ENCODE data around the gene SMARCC2. TPM values are rescaled to one million over a fixed set of nuclear protein-coding genes. Genes with fewer than 3 reads are reported as not detected.
"Not testable (repeated sequence)": the region's sequence is repeated elsewhere in the genome, so short reads cannot be mapped to it uniquely, and the experiment has no call there.

Gene SMARCC2
- total and polyA plus RNA-seq, 8 donors = 84.3 to 139 (median 118) TPM

- ATAC-seq = peak; percentile 84
- H3K9me3 ChIP-seq = no peaks in the 10 kb centered on the region
Measured at GRCh38 chr12:56117778-56118687, 71.2 kb downstream of the SMARCC2 start, which contains the start of gene ZC3H10. ZC3H10 (plus strand) TSS chr12:56118266; CDS start chr12:56120563, 2,297 bp downstream.

DNA sequence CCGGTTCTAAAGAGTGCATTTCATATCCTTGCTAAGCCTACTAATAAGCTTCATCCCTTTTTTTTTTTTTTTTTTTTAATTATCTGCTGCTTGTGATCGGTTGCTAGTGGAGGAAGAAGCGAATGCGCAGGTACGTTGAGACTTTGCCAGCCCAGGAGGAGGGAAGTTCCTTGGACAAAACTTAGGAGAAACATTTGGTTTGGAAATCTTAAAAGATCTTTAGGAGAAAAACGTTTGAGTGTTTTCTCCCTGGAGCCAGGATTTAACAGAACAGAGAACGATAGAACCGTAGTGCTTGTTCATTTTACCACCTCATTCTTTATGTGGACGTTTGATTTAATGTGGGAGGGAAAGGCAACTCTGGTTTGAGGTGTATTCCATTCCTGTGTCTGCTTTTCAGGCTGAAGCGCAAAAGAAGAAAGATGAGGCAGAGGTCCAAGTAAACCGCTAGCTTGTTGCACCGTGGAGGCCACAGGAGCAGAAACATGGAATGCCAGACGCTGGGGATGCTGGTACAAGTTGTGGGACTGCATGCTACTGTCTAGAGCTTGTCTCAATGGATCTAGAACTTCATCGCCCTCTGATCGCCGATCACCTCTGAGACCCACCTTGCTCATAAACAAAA is 72.1 kb downstream of the SMARCC2 start:
- Histone ChIP-seq H3K4me1 (peaks cover 15 to 33% of the 10 kb centered on the region in 2 donors), H3K27ac (peak overlapping the region; percentile 95), H3K36me3 (peaks cover 0 to 47% of the 10 kb centered on the region in 2 donors), H3K4me3 (peak overlapping the region; percentile 56 to 66)
- DNase-seq; intact Hi-C loops (cut with DNase I); ATAC-seq; H3K27me3 ChIP-seq; H3K9me3 ChIP-seq: not testable (repeated sequence)

More at GRCh38 chr12:56117778-56118687, 71.2 kb downstream of the SMARCC2 start, which contains the start of gene ZC3H10:
- peak; percentile 98 to 100 (median 98) for DNase-seq
- Histone ChIP-seq H3K27me3 (no peaks in the 10 kb centered on the region), H3K36me3 (peaks cover 0 to 40% of the 10 kb centered on the region in 2 donors), H3K4me1 (peaks cover 15 to 38% of the 10 kb centered on the region in 2 donors), H3K4me3 (peak within 1 kb of the TSS; percentile 56 to 66), H3K27ac (peak within 1 kb of the TSS; percentile 95)
- TF ChIP-seq, protein P1, sequence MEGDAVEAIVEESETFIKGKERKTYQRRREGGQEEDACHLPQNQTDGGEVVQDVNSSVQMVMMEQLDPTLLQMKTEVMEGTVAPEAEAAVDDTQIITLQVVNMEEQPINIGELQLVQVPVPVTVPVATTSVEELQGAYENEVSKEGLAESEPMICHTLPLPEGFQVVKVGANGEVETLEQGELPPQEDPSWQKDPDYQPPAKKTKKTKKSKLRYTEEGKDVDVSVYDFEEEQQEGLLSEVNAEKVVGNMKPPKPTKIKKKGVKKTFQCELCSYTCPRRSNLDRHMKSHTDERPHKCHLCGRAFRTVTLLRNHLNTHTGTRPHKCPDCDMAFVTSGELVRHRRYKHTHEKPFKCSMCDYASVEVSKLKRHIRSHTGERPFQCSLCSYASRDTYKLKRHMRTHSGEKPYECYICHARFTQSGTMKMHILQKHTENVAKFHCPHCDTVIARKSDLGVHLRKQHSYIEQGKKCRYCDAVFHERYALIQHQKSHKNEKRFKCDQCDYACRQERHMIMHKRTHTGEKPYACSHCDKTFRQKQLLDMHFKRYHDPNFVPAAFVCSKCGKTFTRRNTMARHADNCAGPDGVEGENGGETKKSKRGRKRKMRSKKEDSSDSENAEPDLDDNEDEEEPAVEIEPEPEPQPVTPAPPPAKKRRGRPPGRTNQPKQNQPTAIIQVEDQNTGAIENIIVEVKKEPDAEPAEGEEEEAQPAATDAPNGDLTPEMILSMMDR (IDR thresholded peaks at IDR 0.05) = peak in 1 of 2 donors; percentile 45
- intact Hi-C loops (cut with DNase I) = no loop called here

GRCh38 chr12:56116267-56117081 is 72.8 kb downstream of the SMARCC2 start, which contains the start of gene RPL41:
RPL41 (plus strand) TSS chr12:56116633.
- Histone ChIP-seq H3K4me1 (peaks cover 15 to 32% of the 10 kb centered on the region in 2 donors), H3K4me3 (peak within 1 kb of the TSS; percentile 56 to 66), H3K27me3 (no peaks in the 10 kb centered on the region), H3K27ac (peak within 1 kb of the TSS; percentile 95), H3K9me3 (no peaks in the 10 kb centered on the region), H3K36me3 (peaks cover 0 to 47% of the 10 kb centered on the region in 2 donors)
- TF ChIP-seq, protein P1 (IDR thresholded peaks at IDR 0.05) = no peak
- intact Hi-C loops (cut with DNase I) = no loop called here
- ATAC-seq (peak; percentile 72), DNase-seq (peak; percentile 93 to 99 (median 96))

DNA sequence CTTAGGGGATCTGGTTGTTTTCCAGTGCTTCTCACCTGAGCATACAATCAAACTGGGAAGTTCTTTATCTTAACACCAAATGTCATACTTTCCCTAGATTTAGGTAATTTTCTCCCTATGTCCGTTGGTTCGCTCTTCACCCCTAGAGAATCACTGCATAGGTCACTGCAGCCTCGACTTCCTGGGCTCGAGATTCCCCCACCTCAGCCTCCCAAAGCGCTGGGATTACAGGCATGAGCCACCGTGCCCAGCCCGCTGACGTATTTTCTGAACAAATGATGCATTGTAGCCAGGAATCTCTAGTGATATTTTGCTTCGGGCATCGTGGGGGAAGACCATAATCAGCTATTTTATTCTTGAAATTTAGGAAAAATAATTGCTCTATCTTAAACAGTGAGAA is 74.0 kb downstream of the SMARCC2 start:
- DNase-seq (peak in 2 of 4 donors; percentile 4 to 36), ATAC-seq (no peak)
- TF ChIP-seq, protein P1 (IDR thresholded peaks at IDR 0.05) = no peak
- Histone ChIP-seq H3K4me3 (peak overlapping the region; percentile 56 to 66), H3K4me1 (peaks cover 15 to 30% of the 10 kb centered on the region in 2 donors), H3K9me3 (no peaks in the 10 kb centered on the region), H3K36me3 (peaks cover 0 to 47% of the 10 kb centered on the region in 2 donors), H3K27me3 (no peaks in the 10 kb centered on the region), H3K27ac (peak overlapping the region; percentile 95)
- intact Hi-C loops (cut with DNase I) = no loop called here

DNA sequence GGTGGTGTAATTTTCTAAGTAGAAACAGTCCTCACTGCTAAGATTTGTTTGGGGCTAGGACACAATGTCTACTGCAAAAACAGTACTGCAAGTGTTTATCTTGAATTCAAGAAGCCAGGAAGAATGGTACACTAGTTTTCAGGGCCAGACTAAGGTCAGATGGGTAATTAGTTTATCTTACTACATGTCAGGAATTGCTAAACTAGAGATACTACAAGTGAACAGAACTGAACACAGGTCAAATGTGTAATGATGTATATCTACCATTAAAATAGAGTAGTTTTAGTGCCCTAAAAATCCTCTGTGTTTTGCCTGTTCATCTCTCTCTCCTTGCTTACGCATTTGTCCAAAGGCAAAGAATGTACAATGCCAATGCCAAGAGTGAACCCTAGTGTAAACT is 75.2 kb downstream of the SMARCC2 start:
- no peak for ATAC-seq
- Histone ChIP-seq H3K4me3 (no peak overlapping the region), H3K36me3 (peaks cover 0 to 58% of the 10 kb centered on the region in 2 donors), H3K27ac (no peak overlapping the region), H3K4me1 (peaks cover 5 to 18% of the 10 kb centered on the region in 2 donors), H3K9me3 (no peaks in the 10 kb centered on the region), H3K27me3 (no peaks in the 10 kb centered on the region)
- DNase-seq = no peak
- intact Hi-C loops (cut with DNase I) = no loop called here
- TF ChIP-seq, protein P1 (IDR thresholded peaks at IDR 0.05) = no peak
